BE2C (cell line): ENCODE results near the gene PITPNC1.

Source experiments
- DNase-seq: peaks from one replicate; pipeline ENCODE4 v3.0.0-alpha.2; 2020
- H3K27me3 ChIP-seq: fragments of 250-450 bp; sonication (Bioruptor Pico); 2 replicates; pipeline ENCODE4 v1.5.1; 2020; ENCODE audit warnings: mild to moderate bottlenecking
- H3K36me3 ChIP-seq: fragments of 250-450 bp; sonication (Bioruptor Pico); 2 replicates; pipeline ENCODE4 v1.5.1; 2020; ENCODE audit warnings: mild to moderate bottlenecking
- H3K4me1 ChIP-seq: fragments of 250-450 bp; sonication (Bioruptor Pico); 2 replicates; pipeline ENCODE4 v1.5.1; 2020
- H3K4me3 ChIP-seq: 2 replicates; pipeline ENCODE4 v1.5.1; 2011; ENCODE audit warnings: low read depth, low read length
- H3K9me3 ChIP-seq: fragments of 250-450 bp; sonication (Bioruptor Pico); 2 replicates; pipeline ENCODE4 v1.5.1; 2020
- CTCF ChIP-seq: IDR thresholded peaks from 2 replicates; pipeline ENCODE4 v1.5.1; 2012; ENCODE audit warnings: mild to moderate bottlenecking, low read depth, low read length

The PITPNC1 gene

GRCh38 chr17:67440277-67441051, 63.4 kb downstream of the PITPNC1 start:
- no peaks in the 10 kb centered on the region for H3K27me3 ChIP-seq
- no peaks in the 10 kb centered on the region for H3K36me3 ChIP-seq
- no peak for TF ChIP-seq CTCF
- H3K4me3 ChIP-seq, result no peak overlapping the region
- no peaks in the 10 kb centered on the region for H3K9me3 ChIP-seq
- H3K4me1 ChIP-seq, result no peaks in the 10 kb centered on the region; the same call in 1 of the 2 replicates
- DNase-seq, result no peak

GRCh38 chr17:67441052-67441895, 64.2 kb downstream of the PITPNC1 start:
- no peak for TF ChIP-seq CTCF
- no peak for DNase-seq
- Histone ChIP-seq H3K4me1 (no peaks in the 10 kb centered on the region; the same call in 1 of the 2 replicates), H3K9me3 (no peaks in the 10 kb centered on the region), H3K27me3 (no peaks in the 10 kb centered on the region), H3K4me3 (no peak overlapping the region), H3K36me3 (no peaks in the 10 kb centered on the region)

- TF ChIP-seq CTCF, result no peak
- no peaks in the 10 kb centered on the region for H3K27me3 ChIP-seq
Observed at GRCh38 chr17:67441896-67442219, 64.8 kb downstream of the PITPNC1 start.

GRCh38 chr17:67442787-67443624, 65.9 kb downstream of the PITPNC1 start:
- TF ChIP-seq CTCF, result no peak
- Histone ChIP-seq H3K4me3 (no peak overlapping the region), H3K4me1 (no peaks in the 10 kb centered on the region; the same call in 1 of the 2 replicates), H3K27me3 (no peaks in the 10 kb centered on the region), H3K36me3 (no peaks in the 10 kb centered on the region), H3K9me3 (no peaks in the 10 kb centered on the region)
- DNase-seq, result no peak

More at GRCh38 chr17:67441896-67442219, 64.8 kb downstream of the PITPNC1 start:
- Histone ChIP-seq H3K4me3 (no peak overlapping the region), H3K36me3 (no peaks in the 10 kb centered on the region), H3K9me3 (no peaks in the 10 kb centered on the region), H3K4me1 (no peaks in the 10 kb centered on the region; the same call in 1 of the 2 replicates)
- DNase-seq, result no peak

- Histone ChIP-seq H3K9me3 (no peaks in the 10 kb centered on the region), H3K4me3 (no peak overlapping the region), H3K36me3 (no peaks in the 10 kb centered on the region), H3K27me3 (no peaks in the 10 kb centered on the region), H3K4me1 (no peaks in the 10 kb centered on the region; the same call in 1 of the 2 replicates)
- TF ChIP-seq CTCF, result no peak
- no peak for DNase-seq
Observed at GRCh38 chr17:67443931-67444595, 67.0 kb downstream of the PITPNC1 start.
